Stimulated activated CD4-positive, alpha-beta T cell treated with anti-CD3 and anti-CD28 coated beads, Interleukin-4, amount 100 ng/mL, for 48 hours (primary cell): ENCODE measurements around the gene CDK13.

ENCODE experiments used
- DNase-seq, 2 donors: peaks; one replicate each; pipeline ENCODE4 v3.0.0-alpha.2; 2020; ENCODE audit warnings: low read depth in 2 of 2

CDK13 gene

GRCh38 chr7:40008223-40008815, 58.3 kb downstream of the CDK13 start:
- DNase-seq: no peak

- no peak for DNase-seq
Observed at GRCh38 chr7:40009301-40009700, 59.2 kb downstream of the CDK13 start.

GRCh38 chr7:40014376-40014775, 64.3 kb downstream of the CDK13 start:
- no peak for DNase-seq

GRCh38 chr7:40015790-40016296, 65.8 kb downstream of the CDK13 start:
- no peak for DNase-seq

GRCh38 chr7:40019558-40019957, 69.5 kb downstream of the CDK13 start:
- DNase-seq: no peak

- no peak for DNase-seq
Observed at GRCh38 chr7:40024048-40024447, 74.0 kb downstream of the CDK13 start.

- no peak for DNase-seq
Observed at GRCh38 chr7:40024841-40025240, 74.8 kb downstream of the CDK13 start.

- DNase-seq: no peak
Observed at GRCh38 chr7:40027545-40027944, 77.5 kb downstream of the CDK13 start.

- no peak for DNase-seq
Observed at GRCh38 chr7:40033826-40034225, 83.8 kb downstream of the CDK13 start.

GRCh38 chr7:40041456-40041855, 91.4 kb downstream of the CDK13 start:
- no peak for DNase-seq

- no peak for DNase-seq
Observed at GRCh38 chr7:40043164-40043563, 93.1 kb downstream of the CDK13 start.

- DNase-seq: no peak
Observed at GRCh38 chr7:40047661-40048060, 97.6 kb downstream of the CDK13 start.

GRCh38 chr7:40057292-40057691, 107.2 kb downstream of the CDK13 start:
- no peak for DNase-seq

GRCh38 chr7:40058026-40058425, 108.0 kb downstream of the CDK13 start:
- DNase-seq: no peak

- DNase-seq: no peak
Observed at GRCh38 chr7:40058636-40059035, 108.6 kb downstream of the CDK13 start.

GRCh38 chr7:40059057-40059456, 109.0 kb downstream of the CDK13 start:
- DNase-seq: no peak

GRCh38 chr7:40072268-40072667, 122.2 kb downstream of the CDK13 start:
- no peak for DNase-seq

- no peak for DNase-seq
Observed at GRCh38 chr7:40073239-40073638, 123.2 kb downstream of the CDK13 start.

GRCh38 chr7:40077849-40078248, 127.8 kb downstream of the CDK13 start:
- DNase-seq: no peak

GRCh38 chr7:40092182-40092581, 142.1 kb downstream of the CDK13 start:
- no peak for DNase-seq

GRCh38 chr7:40093631-40094350, 143.7 kb downstream of the CDK13 start:
- DNase-seq: no peak

- no peak for DNase-seq
Observed at GRCh38 chr7:40095230-40095629, 145.2 kb downstream of the CDK13 start.

- DNase-seq: no peak
Observed at GRCh38 chr7:40095695-40096327, 145.8 kb downstream of the CDK13 start.
